Vagina (tissue), 2 donors: ENCODE data around the gene HNRNPU. TPM values are rescaled to one million over a fixed set of nuclear protein-coding genes. Genes with fewer than 3 reads are reported as not detected.

Experiments used
- DNase-seq, 2 donors: peaks; one replicate each; pipeline ENCODE4 v3.0.0-alpha.2; 2017; ENCODE audit errors: extremely low spot score in 2 of 2
- H3K27ac ChIP-seq: fragments of 200-600 bp; sonication (generic); one replicate; pipeline ENCODE4 v1.5.1; 2019
- H3K27me3 ChIP-seq: fragments of 200-600 bp; sonication (generic); one replicate; pipeline ENCODE4 v1.5.1; 2019
- H3K36me3 ChIP-seq, 2 donors: fragments of 200-600 bp; sonication (generic); one replicate each; pipeline ENCODE4 v1.5.1; 2017 to 2019
- H3K4me1 ChIP-seq: fragments of 200-600 bp; sonication (generic); one replicate; pipeline ENCODE4 v1.5.1; 2019
- H3K4me3 ChIP-seq, 2 donors: fragments of 200-600 bp; sonication (generic); 1 replicate in 1 of 2; 2 replicates in 1 of 2; pipeline ENCODE4 v1.5.1; 2016 to 2019
- H3K9me3 ChIP-seq: fragments of 200-600 bp; sonication (generic); one replicate; pipeline ENCODE4 v1.5.1; 2019
- CTCF ChIP-seq, 3 experiments: fragments of 450-650 bp in 2 of 3; fragments of 200-600 bp in 1 of 3; sonication (generic) in 1 of 3; IDR thresholded peaks; one replicate each; pipeline ENCODE4 v1.5.1; 2017 to 2019; ENCODE audit warnings: antibody characterized with exemption in 3 of 3, mild to moderate bottlenecking in 2 of 3, moderate library complexity in 2 of 3
- POLR2A ChIP-seq, 2 donors: fragments of 450-650 bp; IDR thresholded peaks; one replicate each; pipeline ENCODE4 v1.6.1; 2017; ENCODE audit warnings: antibody characterized with exemption in 2 of 2, mild to moderate bottlenecking in 2 of 2, moderate library complexity in 2 of 2
- POLR2AphosphoS5 ChIP-seq, 2 donors: sonication (generic); formaldehyde crosslinking; IDR thresholded peaks; one replicate each; pipeline ENCODE4 v1.9.0; 2017; ENCODE audit warnings: antibody characterized with exemption in 2 of 2, mild to moderate bottlenecking in 2 of 2, low read depth in 1 of 2; ENCODE audit not compliant: insufficient read depth in 1 of 2
- intact Hi-C: fragments of 100-400 bp; cut with DNase I; formaldehyde crosslinking; loops from one replicate; pipeline ENCODE4 v1.15.1; 2023
- total RNA-seq: library from RNA; depleted of rRNA; stranded (reverse); fragments of >200 nt; gene quantifications from one replicate; pipeline ENCODE4 v1.2.3, GENCODE V29; 2016

Gene HNRNPU
- total RNA-seq, 1 donor from 2014 or later: 293 TPM

DNA sequence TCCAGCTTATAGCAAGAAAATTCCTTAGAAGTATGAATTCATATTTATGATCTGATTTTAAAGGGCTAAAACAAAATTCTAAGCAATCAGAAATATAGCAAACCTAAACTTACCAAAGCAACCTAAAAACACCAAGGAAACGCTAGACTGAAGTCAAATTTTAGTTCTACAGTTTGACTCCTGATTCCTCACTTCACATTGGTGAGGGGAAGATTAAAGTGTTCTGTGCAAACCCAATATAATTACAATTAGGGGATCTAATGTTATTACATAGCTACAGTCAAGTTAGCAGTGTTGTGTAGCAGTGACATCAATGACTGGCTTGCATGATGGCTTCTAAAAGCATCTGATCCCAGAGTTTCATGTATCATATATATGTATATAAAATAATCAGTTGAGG is 11.6 kb downstream of the HNRNPU start:
- peaks cover 0 to 76% of the 10 kb centered on the region in 2 donors for H3K36me3 ChIP-seq
- H3K4me3 ChIP-seq: no peak overlapping the region
- H3K27ac ChIP-seq: no peak overlapping the region
- intact Hi-C loops: no loop called here
- H3K9me3 ChIP-seq: no peaks in the 10 kb centered on the region
- TF ChIP-seq POLR2AphosphoS5 (IDR thresholded peaks at IDR 0.05; ENCODE audit: insufficient read depth in 1 of 2, low read depth in 1 of 2) (no peak), CTCF (IDR thresholded peaks at IDR 0.05) (no peak), POLR2A (IDR thresholded peaks at IDR 0.05) (no peak)
- no peaks in the 10 kb centered on the region for H3K27me3 ChIP-seq
- peaks cover 38% of the 10 kb centered on the region for H3K4me1 ChIP-seq
- DNase-seq: no peak

- intact Hi-C loops: no loop called here
- DNase-seq: no peak
- no peak overlapping the region for H3K27ac ChIP-seq
- H3K27me3 ChIP-seq: no peaks in the 10 kb centered on the region
- H3K4me1 ChIP-seq: peaks cover 32% of the 10 kb centered on the region
- H3K36me3 ChIP-seq: peaks cover 0 to 71% of the 10 kb centered on the region in 2 donors
- no peak overlapping the region for H3K4me3 ChIP-seq
- TF ChIP-seq CTCF (IDR thresholded peaks at IDR 0.05): no peak
- no peak for TF ChIP-seq POLR2AphosphoS5 (IDR thresholded peaks at IDR 0.05; ENCODE audit: insufficient read depth in 1 of 2, low read depth in 1 of 2)
- no peak for TF ChIP-seq POLR2A (IDR thresholded peaks at IDR 0.05)
- H3K9me3 ChIP-seq: no peaks in the 10 kb centered on the region
Measured at GRCh38 chr1:244851546-244852231, 12.7 kb downstream of the HNRNPU start.

GRCh38 chr1:244850896-244851295 is 13.4 kb downstream of the HNRNPU start:
- intact Hi-C loops: no loop called here
- Histone ChIP-seq H3K36me3 (peaks cover 0 to 71% of the 10 kb centered on the region in 2 donors), H3K27ac (no peak overlapping the region), H3K4me1 (peaks cover 24% of the 10 kb centered on the region), H3K9me3 (no peaks in the 10 kb centered on the region), H3K4me3 (no peak overlapping the region), H3K27me3 (no peaks in the 10 kb centered on the region)
- TF ChIP-seq CTCF (IDR thresholded peaks at IDR 0.05) (no peak), POLR2A (IDR thresholded peaks at IDR 0.05) (no peak), POLR2AphosphoS5 (IDR thresholded peaks at IDR 0.05; ENCODE audit: insufficient read depth in 1 of 2, low read depth in 1 of 2) (no peak)
- DNase-seq: no peak

- peaks cover 0 to 71% of the 10 kb centered on the region in 2 donors for H3K36me3 ChIP-seq
- no peak for DNase-seq
- H3K27me3 ChIP-seq: no peaks in the 10 kb centered on the region
- peaks cover 18% of the 10 kb centered on the region for H3K4me1 ChIP-seq
- H3K9me3 ChIP-seq: no peaks in the 10 kb centered on the region
- no peak overlapping the region for H3K4me3 ChIP-seq
- intact Hi-C loops: no loop called here
- TF ChIP-seq POLR2AphosphoS5 (IDR thresholded peaks at IDR 0.05; ENCODE audit: insufficient read depth in 1 of 2, low read depth in 1 of 2) (no peak), CTCF (IDR thresholded peaks at IDR 0.05) (no peak), POLR2A (IDR thresholded peaks at IDR 0.05) (no peak)
- H3K27ac ChIP-seq: no peak overlapping the region
Measured at GRCh38 chr1:244850099-244850852, 14.1 kb downstream of the HNRNPU start.
